Neural cell (in vitro differentiated cells): Measurements from ENCODE around the gene TAAR1. TPM values are rescaled to one million over a fixed set of nuclear protein-coding genes. Genes with fewer than 3 reads are reported as not detected.

Experiments used
- H2AFZ ChIP-seq: fragments of 200-600, 300-800 bp; sonication (generic), shearing (Covaris generic); 2 replicates; pipeline ENCODE4 v1.6.0; 2014; ENCODE audit warnings: low read depth, mild to moderate bottlenecking, antibody characterized with exemption, low read length, moderate library complexity
- H3F3A ChIP-seq: fragments of 200-600 bp; shearing (Covaris generic); 2 replicates; pipeline ENCODE4 v1.6.1; 2016; ENCODE audit warnings: mild to moderate bottlenecking, moderate library complexity, mixed read lengths, antibody characterized with exemption, low read length; ENCODE audit not compliant: insufficient read depth, poor library complexity, severe bottlenecking
- H3K27ac ChIP-seq: fragments of 200-600, 300-800 bp; sonication (generic), shearing (Covaris generic); 2 replicates; pipeline ENCODE4 v1.5.1; 2014; ENCODE audit warnings: mild to moderate bottlenecking, low read length, moderate library complexity
- H3K27me3 ChIP-seq: fragments of 300-800, 200-600 bp; sonication (generic), shearing (Covaris generic); 2 replicates; pipeline ENCODE4 v1.6.0; 2014; ENCODE audit warnings: mild to moderate bottlenecking, low read depth, low read length, moderate library complexity; ENCODE audit not compliant: insufficient read depth
- H3K36me3 ChIP-seq: fragments of 300-800, 200-600 bp; sonication (generic), shearing (Covaris generic); 2 replicates; pipeline ENCODE4 v1.5.1; 2014; ENCODE audit warnings: mild to moderate bottlenecking, antibody characterized with exemption, low read length, moderate library complexity; ENCODE audit not compliant: insufficient read depth
- H3K4me2 ChIP-seq: fragments of 300-800, 200-600 bp; sonication (generic), shearing (Covaris generic); 2 replicates; pipeline ENCODE4 v1.6.0; 2014; ENCODE audit warnings: mild to moderate bottlenecking, low read length
- H3K4me3 ChIP-seq: fragments of 300-800, 200-600 bp; sonication (generic), shearing (Covaris generic); 2 replicates; pipeline ENCODE4 v1.5.1; 2014; ENCODE audit warnings: mild to moderate bottlenecking, low read length, moderate library complexity
- H3K79me2 ChIP-seq: fragments of 200-600 bp; shearing (Covaris generic); replicated peaks from 2 replicates; pipeline ENCODE4 v1.6.0; 2014; ENCODE audit warnings: mild to moderate bottlenecking, low read length, moderate library complexity; ENCODE audit not compliant: insufficient read depth
- H3K9ac ChIP-seq: fragments of 300-800, 200-600 bp; sonication (generic), shearing (Covaris generic); 2 replicates; pipeline ENCODE4 v1.6.1; 2016; ENCODE audit warnings: mild to moderate bottlenecking, low read length, mixed read lengths
- H3K9me2 ChIP-seq: fragments of 200-600 bp; shearing (Covaris generic); 2 replicates; pipeline ENCODE4 v1.6.1; 2016; ENCODE audit warnings: mild to moderate bottlenecking, low read length, mixed read lengths; ENCODE audit not compliant: insufficient read depth
- H3K9me3 ChIP-seq: fragments of 200-600, 300-800 bp; sonication (generic), shearing (Covaris generic); 2 replicates; pipeline ENCODE4 v1.6.1; 2016; ENCODE audit warnings: mild to moderate bottlenecking, mixed run types, low read length, moderate library complexity, mixed read lengths
- H4K20me1 ChIP-seq: fragments of 200-600 bp; shearing (Covaris generic); 2 replicates; pipeline ENCODE4 v1.6.1; 2016; ENCODE audit warnings: mild to moderate bottlenecking, mixed run types; ENCODE audit not compliant: insufficient read depth
- EP300 ChIP-seq: fragments of 450-650 bp; conservative IDR thresholded peaks from 2 replicates; pipeline ENCODE4 v1.6.1; 2014; ENCODE audit warnings: antibody characterized with exemption, mild to moderate bottlenecking, moderate library complexity; ENCODE audit not compliant: poor library complexity, severe bottlenecking
- EZH2 ChIP-seq: fragments of 200-600, 300-800 bp; shearing (Covaris generic), sonication (generic); IDR thresholded peaks from 2 replicates; pipeline ENCODE4 v1.6.1; 2014; ENCODE audit warnings: antibody characterized with exemption, low read length, borderline replicate concordance, mild to moderate bottlenecking; ENCODE audit not compliant: insufficient read depth, poor library complexity, severe bottlenecking
- MXI1 ChIP-seq: fragments of 450-650 bp; conservative IDR thresholded peaks from 2 replicates; pipeline ENCODE4 v1.6.1; 2014; ENCODE audit warnings: antibody characterized with exemption, mild to moderate bottlenecking; ENCODE audit not compliant: poor library complexity, severe bottlenecking
- POLR2AphosphoS5 ChIP-seq: IDR thresholded peaks from 2 replicates; pipeline ENCODE4 v1.6.1; 2012
- RAD21 ChIP-seq: fragments of 450-650 bp; conservative IDR thresholded peaks from 2 replicates; pipeline ENCODE4 v1.6.1; 2014; ENCODE audit warnings: antibody characterized with exemption, mild to moderate bottlenecking, moderate library complexity
- SMC3 ChIP-seq: fragments of 450-650 bp; conservative IDR thresholded peaks from 2 replicates; pipeline ENCODE4 v1.6.1; 2014; ENCODE audit warnings: antibody characterized with exemption, mild to moderate bottlenecking, moderate library complexity; ENCODE audit not compliant: poor library complexity
- TAF1 ChIP-seq: IDR thresholded peaks from 2 replicates; pipeline ENCODE4 v1.6.1; 2012; ENCODE audit warnings: low read depth
- polyA plus RNA-seq: library from polyadenylated mRNA; depleted of rRNA; stranded (reverse); fragments of >200 nt; gene quantifications from 2 replicates; pipeline ENCODE4 v1.2.3, GENCODE V29; 2014
- TF ChIP-seq, protein P1 (sequence below): fragments of 450-650 bp; IDR thresholded peaks from 2 replicates; pipeline ENCODE4 v1.5.1; 2014; ENCODE audit warnings: antibody characterized with exemption, mild to moderate bottlenecking, moderate library complexity; ENCODE audit not compliant: poor library complexity, severe bottlenecking
- TF ChIP-seq, protein P2 (sequence below): IDR thresholded peaks from 2 replicates; pipeline ENCODE4 v1.6.1; 2012; ENCODE audit warnings: borderline replicate concordance

TAAR1 gene
- polyA plus RNA-seq, 1 donor from 2014 or later, result not detected

DNA sequence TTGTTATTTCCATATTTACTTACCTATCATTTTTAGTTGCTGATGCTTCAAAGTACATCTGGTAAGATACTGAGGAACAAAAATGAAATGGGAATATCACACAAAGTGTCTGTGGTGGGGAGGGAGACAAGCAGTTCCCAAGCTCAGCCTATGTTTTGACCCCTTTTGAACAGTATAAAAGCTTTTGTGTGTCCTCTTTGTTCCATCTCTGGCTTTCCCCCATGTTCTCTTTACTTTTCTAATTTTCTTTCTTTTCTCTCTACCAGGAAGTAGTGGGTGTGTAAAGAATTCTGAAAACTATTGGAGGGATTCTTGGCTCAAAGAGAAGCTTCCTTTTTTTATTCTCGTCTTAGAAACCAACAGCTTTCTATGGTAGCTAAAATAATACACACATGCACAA is 42.3 kb downstream of the TAAR1 start:
- H3K9me3 ChIP-seq, result no peaks in the 10 kb centered on the region
- H3K36me3 ChIP-seq, result no peaks in the 10 kb centered on the region
- H3K9me2 ChIP-seq, result no peaks in the 10 kb centered on the region
- no peak overlapping the region for H3K9ac ChIP-seq
- TF ChIP-seq MXI1, result no peak
- no peak for TF ChIP-seq POLR2AphosphoS5
- no peak for TF ChIP-seq RAD21
- no peak for TF ChIP-seq TAF1
- TF ChIP-seq EZH2, result no peak
- TF ChIP-seq EP300, result no peak
- TF ChIP-seq, protein P1, sequence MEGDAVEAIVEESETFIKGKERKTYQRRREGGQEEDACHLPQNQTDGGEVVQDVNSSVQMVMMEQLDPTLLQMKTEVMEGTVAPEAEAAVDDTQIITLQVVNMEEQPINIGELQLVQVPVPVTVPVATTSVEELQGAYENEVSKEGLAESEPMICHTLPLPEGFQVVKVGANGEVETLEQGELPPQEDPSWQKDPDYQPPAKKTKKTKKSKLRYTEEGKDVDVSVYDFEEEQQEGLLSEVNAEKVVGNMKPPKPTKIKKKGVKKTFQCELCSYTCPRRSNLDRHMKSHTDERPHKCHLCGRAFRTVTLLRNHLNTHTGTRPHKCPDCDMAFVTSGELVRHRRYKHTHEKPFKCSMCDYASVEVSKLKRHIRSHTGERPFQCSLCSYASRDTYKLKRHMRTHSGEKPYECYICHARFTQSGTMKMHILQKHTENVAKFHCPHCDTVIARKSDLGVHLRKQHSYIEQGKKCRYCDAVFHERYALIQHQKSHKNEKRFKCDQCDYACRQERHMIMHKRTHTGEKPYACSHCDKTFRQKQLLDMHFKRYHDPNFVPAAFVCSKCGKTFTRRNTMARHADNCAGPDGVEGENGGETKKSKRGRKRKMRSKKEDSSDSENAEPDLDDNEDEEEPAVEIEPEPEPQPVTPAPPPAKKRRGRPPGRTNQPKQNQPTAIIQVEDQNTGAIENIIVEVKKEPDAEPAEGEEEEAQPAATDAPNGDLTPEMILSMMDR, result no peak
- no peak for TF ChIP-seq SMC3
- TF ChIP-seq, protein P2, sequence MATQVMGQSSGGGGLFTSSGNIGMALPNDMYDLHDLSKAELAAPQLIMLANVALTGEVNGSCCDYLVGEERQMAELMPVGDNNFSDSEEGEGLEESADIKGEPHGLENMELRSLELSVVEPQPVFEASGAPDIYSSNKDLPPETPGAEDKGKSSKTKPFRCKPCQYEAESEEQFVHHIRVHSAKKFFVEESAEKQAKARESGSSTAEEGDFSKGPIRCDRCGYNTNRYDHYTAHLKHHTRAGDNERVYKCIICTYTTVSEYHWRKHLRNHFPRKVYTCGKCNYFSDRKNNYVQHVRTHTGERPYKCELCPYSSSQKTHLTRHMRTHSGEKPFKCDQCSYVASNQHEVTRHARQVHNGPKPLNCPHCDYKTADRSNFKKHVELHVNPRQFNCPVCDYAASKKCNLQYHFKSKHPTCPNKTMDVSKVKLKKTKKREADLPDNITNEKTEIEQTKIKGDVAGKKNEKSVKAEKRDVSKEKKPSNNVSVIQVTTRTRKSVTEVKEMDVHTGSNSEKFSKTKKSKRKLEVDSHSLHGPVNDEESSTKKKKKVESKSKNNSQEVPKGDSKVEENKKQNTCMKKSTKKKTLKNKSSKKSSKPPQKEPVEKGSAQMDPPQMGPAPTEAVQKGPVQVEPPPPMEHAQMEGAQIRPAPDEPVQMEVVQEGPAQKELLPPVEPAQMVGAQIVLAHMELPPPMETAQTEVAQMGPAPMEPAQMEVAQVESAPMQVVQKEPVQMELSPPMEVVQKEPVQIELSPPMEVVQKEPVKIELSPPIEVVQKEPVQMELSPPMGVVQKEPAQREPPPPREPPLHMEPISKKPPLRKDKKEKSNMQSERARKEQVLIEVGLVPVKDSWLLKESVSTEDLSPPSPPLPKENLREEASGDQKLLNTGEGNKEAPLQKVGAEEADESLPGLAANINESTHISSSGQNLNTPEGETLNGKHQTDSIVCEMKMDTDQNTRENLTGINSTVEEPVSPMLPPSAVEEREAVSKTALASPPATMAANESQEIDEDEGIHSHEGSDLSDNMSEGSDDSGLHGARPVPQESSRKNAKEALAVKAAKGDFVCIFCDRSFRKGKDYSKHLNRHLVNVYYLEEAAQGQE, result no peak
- no peaks in the 10 kb centered on the region for H4K20me1 ChIP-seq
- no peak overlapping the region for H2AFZ ChIP-seq
- no peaks in the 10 kb centered on the region for H3K27me3 ChIP-seq
- no peaks in the 10 kb centered on the region for H3F3A ChIP-seq
- no peak overlapping the region for H3K27ac ChIP-seq
- no peaks in the 10 kb centered on the region for H3K79me2 ChIP-seq
- no peak overlapping the region for H3K4me2 ChIP-seq
- no peak overlapping the region for H3K4me3 ChIP-seq

DNA sequence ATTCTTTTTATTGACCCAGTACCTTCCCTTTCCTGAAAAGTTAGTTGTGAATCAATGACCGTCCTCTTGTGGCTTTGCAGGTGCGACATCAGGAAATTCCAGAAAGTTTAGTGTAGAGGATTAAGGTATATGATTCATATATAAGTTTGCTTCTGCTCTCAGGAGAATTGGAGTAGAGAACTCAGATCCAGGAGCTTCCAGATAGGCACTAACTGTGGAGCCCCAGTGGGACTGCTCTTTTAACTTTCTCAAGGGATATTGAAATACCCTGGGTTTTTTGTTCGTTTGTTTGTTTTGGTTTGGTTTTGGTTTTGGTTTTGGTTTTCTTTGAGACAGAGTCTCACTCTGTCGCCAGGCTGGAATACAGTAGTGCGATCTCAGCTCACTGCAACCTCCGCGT is 44.4 kb downstream of the TAAR1 start:
- H2AFZ ChIP-seq, result no peak overlapping the region
- no peak overlapping the region for H3K4me2 ChIP-seq
- H3K27ac ChIP-seq, result no peak overlapping the region
- H3K27me3 ChIP-seq, result no peaks in the 10 kb centered on the region
- H3K9me3 ChIP-seq, result no peaks in the 10 kb centered on the region
- H4K20me1 ChIP-seq, result no peaks in the 10 kb centered on the region
- no peaks in the 10 kb centered on the region for H3K79me2 ChIP-seq
- TF ChIP-seq, protein P1, result no peak
- TF ChIP-seq TAF1, result no peak
- no peak for TF ChIP-seq SMC3
- TF ChIP-seq EP300, result no peak
- no peak for TF ChIP-seq EZH2
- no peak for TF ChIP-seq POLR2AphosphoS5
- TF ChIP-seq RAD21, result no peak
- H3K4me3 ChIP-seq, result no peak overlapping the region
- H3K9me2 ChIP-seq, result no peaks in the 10 kb centered on the region
- H3F3A ChIP-seq, result no peaks in the 10 kb centered on the region
- no peaks in the 10 kb centered on the region for H3K36me3 ChIP-seq
- no peak overlapping the region for H3K9ac ChIP-seq
